Natural killer cell (primary cell): Measurements from ENCODE around the gene ARID4A. TPM values are rescaled to one million over a fixed set of nuclear protein-coding genes. Genes with fewer than 3 reads are reported as not detected.

Source experiments
- ATAC-seq, 3 donors: fragments of 150-1000 bp in 2 of 3; fragments of 200-7000 bp in 1 of 3; cut with Tn5 transposase; 1 replicate in 1 of 3; 2 replicates in 2 of 3; pipeline ENCODE4 v1.10.0; 2021; ENCODE audit warnings: mild to moderate bottlenecking in 2 of 3, moderate library complexity in 2 of 3
- DNase-seq, 2 donors: peaks; one replicate each; pipeline versions ENCODE4 v3.0.0 to v3.0.0-alpha.2; 2013 to 2021; ENCODE audit warnings: mixed read lengths in 1 of 2
- H3K27ac ChIP-seq: one replicate; pipeline ENCODE4 v1.5.1; 2013; ENCODE audit warnings: mild to moderate bottlenecking, low read length
- H3K27me3 ChIP-seq: one replicate; pipeline ENCODE4 v1.6.1; 2013; ENCODE audit warnings: low read length; ENCODE audit not compliant: control insufficient read depth, insufficient read depth
- H3K36me3 ChIP-seq: one replicate; pipeline ENCODE4 v1.6.1; 2013; ENCODE audit warnings: low read length; ENCODE audit not compliant: control insufficient read depth, insufficient read depth
- H3K4me1 ChIP-seq: one replicate; pipeline ENCODE4 v1.6.1; 2013; ENCODE audit warnings: low read length; ENCODE audit not compliant: control insufficient read depth, insufficient read depth
- H3K4me3 ChIP-seq: one replicate; pipeline ENCODE4 v1.5.1; 2013; ENCODE audit warnings: low read length
- H3K9me3 ChIP-seq: one replicate; pipeline ENCODE4 v1.6.1; 2013; ENCODE audit warnings: low read length; ENCODE audit not compliant: control insufficient read depth, insufficient read depth
- H3K27ac Mint-ChIP-seq, 2 donors: one replicate each; pipeline ENCODE4 v1.8.0; 2022; ENCODE audit warnings: mild to moderate bottlenecking in 2 of 2, mixed read lengths in 2 of 2, moderate library complexity in 1 of 2
- H3K27me3 Mint-ChIP-seq, 2 donors: one replicate each; pipeline ENCODE4 v1.8.0; 2022; ENCODE audit warnings: low read depth in 2 of 2, mixed read lengths in 2 of 2
- H3K36me3 Mint-ChIP-seq: one replicate; pipeline ENCODE4 v1.8.0; 2022; ENCODE audit warnings: mixed read lengths
- H3K4me1 Mint-ChIP-seq, 2 donors: one replicate each; pipeline ENCODE4 v1.8.0; 2022; ENCODE audit warnings: mixed read lengths in 2 of 2
- H3K4me3 Mint-ChIP-seq: one replicate; pipeline ENCODE4 v1.8.0; 2022; ENCODE audit warnings: mild to moderate bottlenecking, moderate library complexity, mixed read lengths
- H3K9me3 Mint-ChIP-seq, 2 donors: one replicate each; pipeline ENCODE4 v1.8.0; 2022; ENCODE audit warnings: mixed read lengths in 2 of 2
- CTCF ChIP-seq: fragments of 200-600 bp; IDR thresholded peaks from one replicate; pipeline ENCODE4 v1.8.0; 2022; ENCODE audit warnings: antibody characterized with exemption
- WGBS: methylation state at CpG from one replicate; pipeline ENCODE4 v1.1.7; 2013; ENCODE audit warnings: missing lambda C conversion rate; ENCODE audit not compliant: insufficient coverage; 5-methylcytosine and 5-hydroxymethylcytosine counted together
- intact Hi-C: fragments of 100-400 bp; cut with micrococcal nuclease; formaldehyde crosslinking; loops from one replicate; pipeline ENCODE4 v1.14.2; 2022
- total RNA-seq, 4 donors: library from RNA; stranded (reverse); fragments of 120-200 nt in 1 of 4; gene quantifications; one replicate each; pipeline versions ENCODE4 v1.2.3 to v1.2.4, GENCODE V29; 2013 to 2022

The ARID4A gene
- total RNA-seq, 3 donors from 2014 or later (not counting 1 experiment from before 2014, with no cell fraction given) = 89.3 to 113 (median 90.1) TPM

GRCh38 chr14:58291646-58292045 is 6.7 kb upstream of the ARID4A start:
- Histone ChIP-seq H3K4me1 (peaks cover 7% of the 10 kb centered on the region), H3K4me3 (no peak overlapping the region), H3K9me3 (no peaks in the 10 kb centered on the region), H3K36me3 (peaks cover 65% of the 10 kb centered on the region), H3K27me3 (no peaks in the 10 kb centered on the region), H3K27ac (no peak overlapping the region)
- WGBS = no CpG with 5 or more reads among the region's 5 CpGs
- H3K4me3 Mint-ChIP-seq = no peak overlapping the region
- intact Hi-C loops = no loop called here
- peaks cover 51 to 69% of the 10 kb centered on the region in 2 donors for H3K4me1 Mint-ChIP-seq
- no peak for TF ChIP-seq CTCF
- peak overlapping the region; percentile 24 to 64 for H3K27ac Mint-ChIP-seq
- DNase-seq = no peak
- no peaks in the 10 kb centered on the region for H3K27me3 Mint-ChIP-seq
- H3K9me3 Mint-ChIP-seq = no peaks in the 10 kb centered on the region
- peaks cover 28% of the 10 kb centered on the region for H3K36me3 Mint-ChIP-seq
- ATAC-seq = no peak

- Mint-ChIP-seq H3K36me3 (peaks cover 28% of the 10 kb centered on the region), H3K4me1 (peaks cover 51 to 69% of the 10 kb centered on the region in 2 donors), H3K27me3 (no peaks in the 10 kb centered on the region), H3K9me3 (no peaks in the 10 kb centered on the region), H3K4me3 (no peak overlapping the region), H3K27ac (peak overlapping the region in 1 of 2 donors; percentile 63)
- TF ChIP-seq CTCF = no peak
- DNase-seq = no peak
- 89% methylated on average over 2 of the region's 3 CpGs for WGBS
- Histone ChIP-seq H3K9me3 (no peaks in the 10 kb centered on the region), H3K4me1 (peaks cover 7% of the 10 kb centered on the region), H3K4me3 (no peak overlapping the region), H3K27me3 (no peaks in the 10 kb centered on the region), H3K36me3 (peaks cover 61% of the 10 kb centered on the region), H3K27ac (no peak overlapping the region)
- intact Hi-C loops = no loop called here
- ATAC-seq = no peak
Measured at GRCh38 chr14:58292187-58292586, 6.2 kb upstream of the ARID4A start.

- Mint-ChIP-seq H3K4me1 (peaks cover 38 to 53% of the 10 kb centered on the region in 2 donors), H3K9me3 (no peaks in the 10 kb centered on the region), H3K36me3 (peaks cover 20% of the 10 kb centered on the region), H3K27me3 (no peaks in the 10 kb centered on the region), H3K27ac (no peak overlapping the region), H3K4me3 (no peak overlapping the region)
- H3K4me3 ChIP-seq = no peak overlapping the region
- no peak overlapping the region for H3K27ac ChIP-seq
- intact Hi-C loops = no loop called here
- H3K4me1 ChIP-seq = peaks cover 7% of the 10 kb centered on the region
- H3K27me3 ChIP-seq = no peaks in the 10 kb centered on the region
- H3K9me3 ChIP-seq = no peaks in the 10 kb centered on the region
- H3K36me3 ChIP-seq = peaks cover 47% of the 10 kb centered on the region
- ATAC-seq = no peak
- no peak for TF ChIP-seq CTCF
- DNase-seq = no peak
- WGBS = 98% methylated on average over 7 of the region's 7 CpGs
Measured at GRCh38 chr14:58294201-58294600, 4.2 kb upstream of the ARID4A start.

- no peaks in the 10 kb centered on the region for H3K27me3 Mint-ChIP-seq
- H3K36me3 Mint-ChIP-seq = peaks cover 6% of the 10 kb centered on the region
- no peak for TF ChIP-seq CTCF
- no peaks in the 10 kb centered on the region for H3K9me3 Mint-ChIP-seq
- DNase-seq (peak in 1 of 2 donors; percentile 14), ATAC-seq (no peak)
- H3K27ac Mint-ChIP-seq = no peak overlapping the region
- Histone ChIP-seq H3K36me3 (peaks cover 29% of the 10 kb centered on the region), H3K9me3 (no peaks in the 10 kb centered on the region), H3K4me3 (peak overlapping the region; percentile 79), H3K27ac (peak overlapping the region; percentile 97), H3K27me3 (no peaks in the 10 kb centered on the region), H3K4me1 (peaks cover 11% of the 10 kb centered on the region)
- intact Hi-C loops = no loop called here
- whole genome bisulfite sequencing = 19% methylated on average over 3 of the region's 3 CpGs
- no peak overlapping the region for H3K4me3 Mint-ChIP-seq
- H3K4me1 Mint-ChIP-seq = peaks cover 34 to 46% of the 10 kb centered on the region in 2 donors
Measured at GRCh38 chr14:58296726-58297125, 1.6 kb upstream of the ARID4A start.
